Neural crest cell (in vitro differentiated cells): Measurements from ENCODE around the gene CPLX1. TPM values are rescaled to one million over a fixed set of nuclear protein-coding genes. Genes with fewer than 3 reads are reported as not detected.

Experiments used
- DNase-seq: peaks from one replicate; pipeline ENCODE4 v3.0.0; 2021; ENCODE audit warnings: low read depth, mixed read lengths, low spot score
- H3K27ac Mint-ChIP-seq: one replicate; pipeline ENCODE4 v1.8.0; 2021; ENCODE audit warnings: mild to moderate bottlenecking, mixed read lengths; ENCODE audit not compliant: unreplicated experiment
- H3K27me3 Mint-ChIP-seq: 2 replicates; pipeline ENCODE4 v1.8.0; 2021; ENCODE audit warnings: low read depth, mild to moderate bottlenecking, mixed read lengths
- H3K36me3 Mint-ChIP-seq: 2 replicates; pipeline ENCODE4 v1.8.0; 2021; ENCODE audit warnings: low read depth, mild to moderate bottlenecking, mixed read lengths
- H3K4me1 Mint-ChIP-seq: 2 replicates; pipeline ENCODE4 v1.8.0; 2021; ENCODE audit warnings: mixed read lengths
- H3K4me3 Mint-ChIP-seq: one replicate; pipeline ENCODE4 v1.8.0; 2021; ENCODE audit warnings: mild to moderate bottlenecking, mixed read lengths
- H3K9me3 Mint-ChIP-seq: 2 replicates; pipeline ENCODE4 v1.8.0; 2021; ENCODE audit warnings: mixed read lengths
- total RNA-seq: library from RNA; stranded (reverse); gene quantifications from 2 replicates; pipeline ENCODE4 v1.2.1, GENCODE V29; 2021
- TF ChIP-seq, protein P1 (sequence below): fragments of 200-600 bp; sonication (generic); conservative IDR thresholded peaks from 2 replicates; pipeline ENCODE4 v1.5.0; 2021; ENCODE audit warnings: antibody characterized with exemption, mild to moderate bottlenecking

Gene CPLX1
- total RNA-seq, 1 donor from 2014 or later = 2.0 TPM

DNA sequence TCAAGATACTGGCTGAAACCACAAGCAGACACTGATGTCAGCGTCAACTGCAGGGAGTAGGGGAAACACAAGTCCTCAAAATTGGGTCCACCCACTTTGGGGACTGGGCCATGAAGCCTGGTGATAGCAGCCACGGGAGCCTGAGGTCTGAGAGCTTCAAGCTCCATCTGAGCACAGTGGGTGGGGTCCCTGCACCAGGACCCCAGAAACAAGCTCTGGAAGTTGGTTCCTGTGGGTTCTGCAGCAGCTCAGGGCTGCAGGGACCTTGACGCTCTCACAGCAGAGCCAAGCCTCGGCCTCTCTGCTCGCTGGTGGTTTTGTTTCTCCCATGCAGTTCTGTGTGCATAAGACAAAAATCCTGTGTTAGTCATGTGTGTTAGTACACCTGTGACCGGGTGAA is 54.5 kb downstream of the CPLX1 start:
- peaks cover 49% of the 10 kb centered on the region for H3K4me1 Mint-ChIP-seq
- H3K27ac Mint-ChIP-seq = no peak overlapping the region
- peaks cover 3% of the 10 kb centered on the region for H3K9me3 Mint-ChIP-seq
- H3K27me3 Mint-ChIP-seq = peaks cover 8% of the 10 kb centered on the region
- DNase-seq = no peak
- TF ChIP-seq, protein P1, sequence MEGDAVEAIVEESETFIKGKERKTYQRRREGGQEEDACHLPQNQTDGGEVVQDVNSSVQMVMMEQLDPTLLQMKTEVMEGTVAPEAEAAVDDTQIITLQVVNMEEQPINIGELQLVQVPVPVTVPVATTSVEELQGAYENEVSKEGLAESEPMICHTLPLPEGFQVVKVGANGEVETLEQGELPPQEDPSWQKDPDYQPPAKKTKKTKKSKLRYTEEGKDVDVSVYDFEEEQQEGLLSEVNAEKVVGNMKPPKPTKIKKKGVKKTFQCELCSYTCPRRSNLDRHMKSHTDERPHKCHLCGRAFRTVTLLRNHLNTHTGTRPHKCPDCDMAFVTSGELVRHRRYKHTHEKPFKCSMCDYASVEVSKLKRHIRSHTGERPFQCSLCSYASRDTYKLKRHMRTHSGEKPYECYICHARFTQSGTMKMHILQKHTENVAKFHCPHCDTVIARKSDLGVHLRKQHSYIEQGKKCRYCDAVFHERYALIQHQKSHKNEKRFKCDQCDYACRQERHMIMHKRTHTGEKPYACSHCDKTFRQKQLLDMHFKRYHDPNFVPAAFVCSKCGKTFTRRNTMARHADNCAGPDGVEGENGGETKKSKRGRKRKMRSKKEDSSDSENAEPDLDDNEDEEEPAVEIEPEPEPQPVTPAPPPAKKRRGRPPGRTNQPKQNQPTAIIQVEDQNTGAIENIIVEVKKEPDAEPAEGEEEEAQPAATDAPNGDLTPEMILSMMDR = no peak
- peaks cover 49% of the 10 kb centered on the region for H3K36me3 Mint-ChIP-seq
- peak overlapping the region; percentile 61 for H3K4me3 Mint-ChIP-seq

GRCh38 chr4:770022-770421 is 55.9 kb downstream of the CPLX1 start:
- H3K9me3 Mint-ChIP-seq = peaks cover 3% of the 10 kb centered on the region
- H3K27ac Mint-ChIP-seq = no peak overlapping the region
- peaks cover 49% of the 10 kb centered on the region for H3K4me1 Mint-ChIP-seq
- no peak for DNase-seq
- peaks cover 11% of the 10 kb centered on the region for H3K27me3 Mint-ChIP-seq
- peaks cover 51% of the 10 kb centered on the region for H3K36me3 Mint-ChIP-seq
- H3K4me3 Mint-ChIP-seq = peak overlapping the region; percentile 64
- TF ChIP-seq, protein P1 = no peak

DNA sequence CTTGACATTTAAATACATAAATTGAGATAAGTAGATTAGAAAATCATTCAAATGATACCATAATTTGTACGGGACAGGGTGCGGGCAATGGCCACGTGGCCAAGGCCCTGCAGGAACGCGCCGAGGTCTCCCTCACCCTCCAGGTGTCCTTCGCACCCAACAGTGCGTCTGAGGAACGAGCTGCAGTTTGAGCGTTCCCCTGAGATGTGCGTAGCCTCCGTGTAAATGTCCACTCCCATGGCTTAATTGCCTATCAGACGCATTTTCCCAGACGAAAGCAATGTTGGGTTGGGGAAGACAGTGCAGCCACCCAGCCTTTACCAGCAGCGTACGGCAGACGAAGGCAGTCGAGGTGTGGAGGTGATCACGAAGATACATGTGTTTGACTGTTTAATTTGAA is 56.4 kb downstream of the CPLX1 start:
- Mint-ChIP-seq H3K36me3 (peaks cover 51% of the 10 kb centered on the region), H3K4me3 (peak overlapping the region; percentile 64), H3K27ac (no peak overlapping the region), H3K9me3 (peaks cover 3% of the 10 kb centered on the region), H3K4me1 (peaks cover 46% of the 10 kb centered on the region), H3K27me3 (peaks cover 11% of the 10 kb centered on the region)
- no peak for DNase-seq
- TF ChIP-seq, protein P1 = no peak

DNA sequence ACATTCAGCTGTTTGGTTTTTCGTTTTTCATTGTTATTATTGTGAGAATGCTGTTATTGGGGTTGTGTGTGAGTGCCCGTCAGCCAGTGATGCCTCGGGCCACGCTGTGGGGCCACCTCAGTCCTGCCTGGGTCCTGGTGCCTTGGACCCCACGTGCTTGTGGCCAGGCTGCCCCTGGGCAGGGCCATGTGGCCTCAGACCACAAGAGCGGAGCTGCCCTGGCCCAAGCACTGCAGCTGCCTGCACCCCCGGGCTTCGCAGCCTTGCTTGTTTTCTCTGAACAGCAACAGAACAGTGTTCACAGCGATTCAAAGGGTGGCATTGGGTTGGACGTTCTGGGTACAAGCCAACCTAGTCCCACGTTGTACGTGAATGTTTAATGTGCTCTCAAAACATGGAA is 56.9 kb downstream of the CPLX1 start:
- H3K36me3 Mint-ChIP-seq = peaks cover 46% of the 10 kb centered on the region
- DNase-seq = no peak
- H3K9me3 Mint-ChIP-seq = peaks cover 2% of the 10 kb centered on the region
- peaks cover 41% of the 10 kb centered on the region for H3K4me1 Mint-ChIP-seq
- TF ChIP-seq, protein P1 = no peak
- no peak overlapping the region for H3K27ac Mint-ChIP-seq
- H3K27me3 Mint-ChIP-seq = peaks cover 9% of the 10 kb centered on the region
- H3K4me3 Mint-ChIP-seq = no peak overlapping the region

GRCh38 chr4:768076-768475 is 57.9 kb downstream of the CPLX1 start:
- Mint-ChIP-seq H3K4me1 (peaks cover 39% of the 10 kb centered on the region), H3K9me3 (peaks cover 2% of the 10 kb centered on the region), H3K4me3 (peak overlapping the region; percentile 33), H3K36me3 (peaks cover 52% of the 10 kb centered on the region), H3K27ac (no peak overlapping the region), H3K27me3 (peaks cover 12% of the 10 kb centered on the region)
- TF ChIP-seq, protein P1 = no peak
- DNase-seq = no peak
